ENCODE data around the gene RAB27B.

The RAB27B gene

DNA sequence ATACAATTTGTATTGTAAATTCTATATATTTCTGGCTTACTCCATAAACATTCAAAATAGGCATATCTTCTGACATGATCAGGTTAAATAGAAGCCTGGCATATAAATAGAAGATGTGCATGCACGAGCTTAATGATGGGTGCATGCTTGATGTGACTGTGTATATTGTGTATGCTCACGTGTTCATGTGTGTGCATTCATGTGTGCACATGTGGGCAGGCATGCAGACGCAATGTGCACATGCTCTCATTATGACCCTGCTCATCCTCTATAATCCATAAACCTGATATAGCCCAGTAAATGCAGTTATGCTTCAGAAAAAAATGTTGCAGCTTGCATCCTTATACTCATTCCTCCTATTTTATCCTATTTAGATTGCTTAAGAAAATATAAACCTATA lies 29.2 kb downstream of the RAB27B start:
- Histone ChIP-seq H3K27me3 (ENCODE audit: insufficient read depth, poor library complexity, severe bottlenecking) (peaks cover 6% of the 10 kb centered on the region), H3K4me3 (replicated peaks; ENCODE audit: insufficient read depth, low read length) (no peak overlapping the region), H3K27ac (replicated peaks) (no peak overlapping the region)
- no peak for DNase-seq (ENCODE audit: low read depth in 1 of 2, low spot score in 1 of 2)
- TF ChIP-seq SPI1 (IDR thresholded peaks at IDR 0.05; ENCODE audit: borderline replicate concordance, low read depth) (no peak), GABPA (IDR thresholded peaks at IDR 0.05; ENCODE audit: low read depth) (no peak), POLR2AphosphoS5 (IDR thresholded peaks at IDR 0.05; ENCODE audit: low read depth) (no peak)
- TF ChIP-seq, protein P1, sequence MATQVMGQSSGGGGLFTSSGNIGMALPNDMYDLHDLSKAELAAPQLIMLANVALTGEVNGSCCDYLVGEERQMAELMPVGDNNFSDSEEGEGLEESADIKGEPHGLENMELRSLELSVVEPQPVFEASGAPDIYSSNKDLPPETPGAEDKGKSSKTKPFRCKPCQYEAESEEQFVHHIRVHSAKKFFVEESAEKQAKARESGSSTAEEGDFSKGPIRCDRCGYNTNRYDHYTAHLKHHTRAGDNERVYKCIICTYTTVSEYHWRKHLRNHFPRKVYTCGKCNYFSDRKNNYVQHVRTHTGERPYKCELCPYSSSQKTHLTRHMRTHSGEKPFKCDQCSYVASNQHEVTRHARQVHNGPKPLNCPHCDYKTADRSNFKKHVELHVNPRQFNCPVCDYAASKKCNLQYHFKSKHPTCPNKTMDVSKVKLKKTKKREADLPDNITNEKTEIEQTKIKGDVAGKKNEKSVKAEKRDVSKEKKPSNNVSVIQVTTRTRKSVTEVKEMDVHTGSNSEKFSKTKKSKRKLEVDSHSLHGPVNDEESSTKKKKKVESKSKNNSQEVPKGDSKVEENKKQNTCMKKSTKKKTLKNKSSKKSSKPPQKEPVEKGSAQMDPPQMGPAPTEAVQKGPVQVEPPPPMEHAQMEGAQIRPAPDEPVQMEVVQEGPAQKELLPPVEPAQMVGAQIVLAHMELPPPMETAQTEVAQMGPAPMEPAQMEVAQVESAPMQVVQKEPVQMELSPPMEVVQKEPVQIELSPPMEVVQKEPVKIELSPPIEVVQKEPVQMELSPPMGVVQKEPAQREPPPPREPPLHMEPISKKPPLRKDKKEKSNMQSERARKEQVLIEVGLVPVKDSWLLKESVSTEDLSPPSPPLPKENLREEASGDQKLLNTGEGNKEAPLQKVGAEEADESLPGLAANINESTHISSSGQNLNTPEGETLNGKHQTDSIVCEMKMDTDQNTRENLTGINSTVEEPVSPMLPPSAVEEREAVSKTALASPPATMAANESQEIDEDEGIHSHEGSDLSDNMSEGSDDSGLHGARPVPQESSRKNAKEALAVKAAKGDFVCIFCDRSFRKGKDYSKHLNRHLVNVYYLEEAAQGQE (IDR thresholded peaks at IDR 0.05; ENCODE audit: insufficient replicate concordance, low read depth), result no peak
- TF ChIP-seq, protein P2, sequence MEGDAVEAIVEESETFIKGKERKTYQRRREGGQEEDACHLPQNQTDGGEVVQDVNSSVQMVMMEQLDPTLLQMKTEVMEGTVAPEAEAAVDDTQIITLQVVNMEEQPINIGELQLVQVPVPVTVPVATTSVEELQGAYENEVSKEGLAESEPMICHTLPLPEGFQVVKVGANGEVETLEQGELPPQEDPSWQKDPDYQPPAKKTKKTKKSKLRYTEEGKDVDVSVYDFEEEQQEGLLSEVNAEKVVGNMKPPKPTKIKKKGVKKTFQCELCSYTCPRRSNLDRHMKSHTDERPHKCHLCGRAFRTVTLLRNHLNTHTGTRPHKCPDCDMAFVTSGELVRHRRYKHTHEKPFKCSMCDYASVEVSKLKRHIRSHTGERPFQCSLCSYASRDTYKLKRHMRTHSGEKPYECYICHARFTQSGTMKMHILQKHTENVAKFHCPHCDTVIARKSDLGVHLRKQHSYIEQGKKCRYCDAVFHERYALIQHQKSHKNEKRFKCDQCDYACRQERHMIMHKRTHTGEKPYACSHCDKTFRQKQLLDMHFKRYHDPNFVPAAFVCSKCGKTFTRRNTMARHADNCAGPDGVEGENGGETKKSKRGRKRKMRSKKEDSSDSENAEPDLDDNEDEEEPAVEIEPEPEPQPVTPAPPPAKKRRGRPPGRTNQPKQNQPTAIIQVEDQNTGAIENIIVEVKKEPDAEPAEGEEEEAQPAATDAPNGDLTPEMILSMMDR (IDR thresholded peaks at IDR 0.05; ENCODE audit: insufficient read depth, low read length), result no peak

DNA sequence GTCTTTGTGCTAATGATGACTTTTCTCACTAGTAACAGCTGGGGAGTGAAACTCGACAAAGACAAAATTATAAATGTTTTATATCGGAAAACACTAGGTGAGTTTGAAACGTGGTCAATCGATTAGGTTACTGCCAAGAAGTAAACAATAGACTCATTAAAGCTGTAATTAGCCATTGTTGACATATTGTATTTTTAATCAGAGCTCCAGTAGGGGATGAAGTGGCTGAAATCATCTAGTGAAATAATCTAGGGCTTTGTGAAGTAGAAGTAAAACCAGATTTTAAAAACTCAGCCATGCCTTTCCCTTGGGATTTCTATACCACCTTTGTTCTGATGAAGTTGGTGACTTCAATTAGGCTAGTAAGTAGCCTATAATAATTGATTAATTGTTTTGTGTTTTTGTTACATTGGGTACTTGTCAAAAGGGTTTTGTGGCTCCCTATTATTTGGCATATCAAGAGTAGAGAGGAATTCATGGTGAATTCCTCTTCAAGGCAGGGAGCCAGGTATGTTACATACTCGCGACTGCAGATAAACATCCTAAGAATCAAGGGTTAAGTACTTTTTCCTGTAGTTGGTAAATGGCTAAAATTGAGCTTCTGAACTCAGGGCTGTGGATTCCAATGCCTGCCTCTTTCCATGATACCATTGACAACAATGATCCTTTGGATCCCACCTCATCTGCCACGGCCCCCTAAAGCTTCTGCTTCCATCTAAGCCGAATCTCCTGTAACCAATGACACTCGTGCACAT lies 31.6 kb downstream of the RAB27B start:
- no peak for DNase-seq (ENCODE audit: low read depth in 1 of 2, low spot score in 1 of 2)

DNA sequence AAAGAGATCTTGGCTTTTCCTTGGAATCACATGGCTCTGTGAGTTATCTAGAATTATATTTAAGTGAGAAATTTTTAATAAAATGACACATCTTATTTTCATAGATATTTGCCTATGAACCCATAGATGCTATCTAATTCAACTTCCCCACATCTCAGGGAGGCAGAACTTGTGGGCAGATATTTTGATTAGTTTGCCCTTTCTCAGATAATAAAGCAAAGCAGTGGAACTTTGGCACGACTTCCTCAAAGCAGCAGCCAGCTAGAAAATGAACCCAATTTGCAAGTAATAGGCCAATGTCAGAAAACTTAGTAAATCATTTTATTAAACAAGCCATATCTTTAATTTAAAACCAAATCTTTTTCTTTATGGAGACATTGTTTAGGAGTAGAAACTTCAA lies 32.7 kb downstream of the RAB27B start:
- no peak overlapping the region for H3K27ac ChIP-seq (replicated peaks)
- no peak overlapping the region for H3K4me3 ChIP-seq (replicated peaks; ENCODE audit: insufficient read depth, low read length)
- TF ChIP-seq, protein P2 (IDR thresholded peaks at IDR 0.05; ENCODE audit: insufficient read depth, low read length), result no peak
- no peak for TF ChIP-seq POLR2AphosphoS5 (IDR thresholded peaks at IDR 0.05; ENCODE audit: low read depth)
- TF ChIP-seq GABPA (IDR thresholded peaks at IDR 0.05; ENCODE audit: low read depth), result no peak
- TF ChIP-seq, protein P1 (IDR thresholded peaks at IDR 0.05; ENCODE audit: insufficient replicate concordance, low read depth), result no peak
- TF ChIP-seq SPI1 (IDR thresholded peaks at IDR 0.05; ENCODE audit: borderline replicate concordance, low read depth), result no peak
- no peak for DNase-seq (ENCODE audit: low read depth in 1 of 2, low spot score in 1 of 2)
- H3K27me3 ChIP-seq (ENCODE audit: insufficient read depth, poor library complexity, severe bottlenecking), result peaks cover 2% of the 10 kb centered on the region

More for the DNA sequence above, 31.6 kb downstream of the RAB27B start:
- H3K27me3 ChIP-seq (ENCODE audit: insufficient read depth, poor library complexity, severe bottlenecking), result no peaks in the 10 kb centered on the region
- no peak overlapping the region for H3K4me3 ChIP-seq (replicated peaks; ENCODE audit: insufficient read depth, low read length)
- no peak overlapping the region for H3K27ac ChIP-seq (replicated peaks)
- TF ChIP-seq, protein P2 (IDR thresholded peaks at IDR 0.05; ENCODE audit: insufficient read depth, low read length), result no peak
- TF ChIP-seq GABPA (IDR thresholded peaks at IDR 0.05; ENCODE audit: low read depth), result no peak
- TF ChIP-seq, protein P1 (IDR thresholded peaks at IDR 0.05; ENCODE audit: insufficient replicate concordance, low read depth), result no peak
- TF ChIP-seq SPI1 (IDR thresholded peaks at IDR 0.05; ENCODE audit: borderline replicate concordance, low read depth), result no peak
- no peak for TF ChIP-seq POLR2AphosphoS5 (IDR thresholded peaks at IDR 0.05; ENCODE audit: low read depth)
